Superior temporal gyrus (tissue), 1 donor: Measurements from ENCODE around the gene TRAP1.

Source experiments
- DNase-seq: peaks from one replicate; pipeline ENCODE4 v3.0.0-alpha.2; 2016; ENCODE audit errors: extremely low spot score

TRAP1 gene

GRCh38 chr16:3651461-3652372 lies 65.6 kb downstream of the TRAP1 start:
- DNase-seq = no peak

DNA sequence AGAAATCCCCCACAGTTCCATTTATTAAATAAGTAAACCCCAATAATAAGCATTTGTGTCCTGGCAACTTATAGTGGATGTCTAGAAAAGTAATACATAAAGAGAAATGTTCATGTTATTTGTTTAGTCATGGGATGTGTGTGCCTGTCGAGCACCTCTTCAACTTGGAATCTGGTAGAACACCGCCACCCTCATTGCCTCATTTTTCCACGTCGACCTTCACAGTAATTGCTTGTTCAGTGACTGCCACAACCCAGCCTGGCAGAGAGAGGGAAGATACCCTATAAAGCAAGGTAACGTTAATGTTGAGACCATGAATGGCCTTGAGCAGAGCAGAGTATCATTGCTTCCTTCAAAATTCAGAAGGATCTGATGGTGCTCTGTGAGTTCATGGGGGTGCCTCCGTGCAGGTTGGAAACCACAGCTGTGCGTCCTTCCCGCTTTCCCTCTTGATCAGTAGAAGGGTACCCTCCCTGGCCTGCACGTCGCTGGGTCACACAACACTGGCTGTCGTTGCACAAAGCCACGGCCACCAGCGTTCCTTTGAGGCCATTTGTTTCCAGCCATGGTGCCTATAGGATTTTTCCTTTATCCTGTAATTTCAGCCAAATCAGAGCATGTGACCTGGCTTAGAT lies 66.6 kb downstream of the TRAP1 start:
- DNase-seq = no peak

- DNase-seq = no peak
These were observed 70.9 kb downstream of the TRAP1 start for GRCh38 chr16:3646348-3646920.

- no peak for DNase-seq
These were observed 71.6 kb downstream of the TRAP1 start for GRCh38 chr16:3645504-3646347.

- DNase-seq = no peak
These were observed 72.2 kb downstream of the TRAP1 start for GRCh38 chr16:3645108-3645503.

DNA sequence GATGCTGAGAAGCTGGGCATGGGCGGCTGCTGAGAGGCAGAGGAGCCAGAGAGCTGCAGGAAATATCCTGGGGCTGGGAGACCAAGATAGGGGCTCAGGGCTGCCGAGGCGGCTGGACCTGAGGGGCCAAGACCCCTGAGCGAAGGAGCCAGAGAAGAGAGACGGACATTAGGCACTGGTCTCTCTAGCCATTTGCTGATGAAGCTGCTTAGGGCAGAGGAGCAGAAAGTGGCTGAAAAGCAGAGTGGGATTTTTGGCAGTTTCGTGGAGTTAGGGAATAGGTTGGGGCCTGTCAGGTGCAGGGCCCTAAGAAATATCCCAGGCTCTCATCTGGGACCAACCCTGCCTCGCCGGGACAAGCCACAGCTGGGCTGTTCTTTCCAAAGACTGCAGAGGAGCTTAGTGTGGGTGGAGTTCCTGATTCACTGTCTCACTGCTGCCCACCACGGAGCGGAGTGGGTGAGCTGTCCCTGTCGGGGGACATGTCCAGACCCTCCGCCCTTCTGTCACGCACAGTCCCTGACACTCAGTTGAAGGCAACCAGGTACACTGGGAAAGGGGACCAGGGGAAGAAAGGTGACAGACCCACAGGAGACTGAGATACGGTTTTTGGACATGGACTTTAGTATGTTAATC lies 74.1 kb downstream of the TRAP1 start:
- DNase-seq = no peak

DNA sequence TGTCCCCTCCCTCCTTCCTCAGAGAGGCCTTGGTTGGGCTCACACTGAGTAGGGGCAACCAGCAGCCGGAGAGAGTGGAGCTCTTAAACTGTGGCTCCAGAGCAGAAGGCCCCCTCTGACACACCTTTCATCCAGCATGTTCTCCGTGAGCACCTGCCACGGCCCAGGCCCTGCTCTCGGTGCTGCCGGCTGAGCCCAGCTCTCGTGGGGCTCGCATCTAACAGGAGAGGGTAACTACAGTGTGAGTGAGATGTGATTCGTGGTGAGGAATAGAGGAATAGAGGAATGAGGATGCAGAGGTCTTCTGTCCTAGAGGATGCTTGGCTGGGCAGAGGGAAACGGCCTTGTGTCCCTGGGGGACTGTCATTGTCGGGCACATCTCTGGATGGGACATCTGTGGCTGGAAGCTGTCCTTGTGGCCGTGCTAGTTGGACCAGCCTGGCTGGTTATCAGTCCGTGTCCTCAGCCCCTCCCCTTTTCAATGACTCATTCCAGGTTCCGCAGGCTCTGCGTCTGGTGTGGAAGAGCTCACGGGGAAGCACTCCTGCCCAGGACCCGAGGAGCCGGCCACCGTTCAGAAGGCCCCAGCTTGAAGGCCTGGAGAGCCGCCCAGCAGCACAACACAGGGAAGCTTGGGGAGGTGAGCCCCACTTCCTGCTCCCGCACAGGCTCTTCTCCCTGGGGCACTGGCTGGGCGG lies 74.8 kb downstream of the TRAP1 start:
- no peak for DNase-seq

DNA sequence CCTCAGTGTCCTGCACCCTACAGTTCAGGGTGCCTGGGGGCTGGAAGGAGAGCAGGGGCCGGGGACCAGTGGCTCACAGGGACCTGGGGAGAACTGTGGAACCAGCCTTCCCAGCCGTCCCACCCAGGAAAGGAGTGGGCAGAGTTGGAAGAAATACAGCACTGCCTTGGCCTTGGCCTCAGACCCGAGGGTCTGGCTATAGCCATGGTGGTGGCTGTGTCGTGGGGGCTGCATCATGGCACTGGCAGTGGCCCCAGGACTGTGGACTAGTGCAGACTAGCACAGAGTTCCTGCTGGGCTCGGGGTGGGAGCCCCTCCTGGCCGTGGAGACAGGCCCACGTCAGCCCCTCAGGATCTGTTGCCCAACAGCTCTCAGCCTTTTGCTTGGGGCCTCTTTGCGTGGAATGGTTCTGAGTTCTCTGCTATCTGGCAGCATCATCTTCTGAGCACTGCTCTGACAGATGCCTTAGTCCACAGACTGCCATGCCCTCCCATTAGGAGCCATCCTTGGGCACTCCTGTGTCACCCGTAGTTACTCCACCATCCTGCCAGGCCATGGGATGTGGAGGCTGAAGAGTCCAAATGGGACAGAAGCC lies 75.4 kb downstream of the TRAP1 start:
- no peak for DNase-seq

- DNase-seq = no peak
These were observed 76.5 kb downstream of the TRAP1 start for GRCh38 chr16:3640632-3641501.

DNA sequence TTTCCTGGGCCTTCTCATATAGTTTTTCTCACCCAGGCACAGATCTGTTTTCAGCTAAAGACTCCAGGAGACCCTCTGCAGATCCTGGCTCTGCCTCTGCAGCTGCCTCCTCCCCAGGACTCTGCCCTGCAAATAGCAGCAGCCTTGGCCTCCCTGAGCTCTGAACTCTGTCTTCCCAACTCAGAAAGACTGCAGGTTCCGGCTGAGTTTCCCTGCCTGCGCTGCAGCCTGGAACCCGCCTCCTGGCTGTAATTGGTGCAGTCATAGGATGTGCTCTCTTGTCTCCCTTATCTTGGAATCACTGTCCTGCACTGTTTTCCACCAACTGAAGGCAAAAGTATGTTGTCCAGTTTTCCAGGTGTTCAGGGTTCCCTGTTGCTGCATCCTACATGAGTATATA lies 77.1 kb downstream of the TRAP1 start:
- no peak for DNase-seq

- no peak for DNase-seq
These were observed 78.2 kb downstream of the TRAP1 start for GRCh38 chr16:3638916-3639644.

DNA sequence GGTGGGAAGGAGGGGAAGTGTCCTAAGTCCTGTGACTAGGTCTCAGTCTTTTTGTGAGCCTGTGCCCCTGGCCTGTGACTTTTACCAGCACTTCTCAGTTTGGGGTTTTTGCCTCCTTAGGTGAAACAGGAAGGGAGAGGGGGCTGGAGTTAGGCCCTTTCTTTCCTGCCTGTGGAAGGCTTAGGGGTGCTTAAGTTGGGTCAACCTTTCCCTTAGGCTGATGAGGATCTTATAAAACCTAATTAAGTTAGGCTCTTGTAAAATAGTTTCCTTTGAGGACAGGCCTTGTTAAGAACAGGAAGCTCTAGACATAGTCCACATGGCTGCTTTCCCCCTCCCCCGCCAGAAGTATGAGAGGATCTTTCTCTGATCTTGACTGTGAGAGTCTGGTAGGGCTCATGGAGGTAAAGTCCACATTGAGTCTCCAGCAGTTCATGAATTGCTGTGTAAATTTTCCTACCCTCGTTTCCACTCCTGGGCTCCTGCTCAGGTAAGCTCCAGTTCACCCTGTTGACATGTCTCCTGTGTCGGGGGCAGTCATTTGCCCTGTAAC lies 79.9 kb downstream of the TRAP1 start:
- no peak for DNase-seq

GRCh38 chr16:3625911-3626732 lies 91.2 kb downstream of the TRAP1 start:
- DNase-seq = no peak

GRCh38 chr16:3625331-3625730 lies 92.0 kb downstream of the TRAP1 start:
- no peak for DNase-seq

- no peak for DNase-seq
These were observed 93.7 kb downstream of the TRAP1 start for GRCh38 chr16:3623642-3624041.

DNA sequence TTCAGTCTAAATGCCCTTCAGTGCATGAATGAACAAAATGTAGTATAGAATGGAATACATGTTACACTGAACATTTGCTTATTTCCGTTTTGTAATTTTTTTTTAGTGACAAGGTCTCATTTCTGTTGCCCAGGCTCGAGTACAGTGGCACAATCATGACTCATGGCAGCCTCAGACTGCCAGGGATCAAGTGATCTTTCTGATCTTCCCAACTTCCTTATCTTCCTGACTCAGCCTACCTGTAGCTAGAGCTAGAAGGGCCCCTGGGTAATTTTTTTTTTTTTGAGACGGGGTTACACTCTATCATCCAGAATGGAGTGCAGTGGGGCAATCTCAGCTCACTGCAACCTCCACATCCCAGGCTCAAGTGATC lies 98.6 kb downstream of the TRAP1 start:
- DNase-seq = no peak
